Frontal cortex (tissue), 4 donors: ENCODE results near the gene TTLL10. TPM values are rescaled to one million over a fixed set of nuclear protein-coding genes. Genes with fewer than 3 reads are reported as not detected.

Experiments used
- DNase-seq, 2 donors: peaks; one replicate each; pipeline ENCODE4 v3.0.0; 2012; ENCODE audit warnings: low spot score in 2 of 2
- FAIRE-seq: peaks from 2 replicates; lab custom pipeline; 2012; peaks lifted over from hg19 to GRCh38; lab: Jason Lieb, UNC
- total RNA-seq: library from RNA; depleted of rRNA; stranded (reverse); fragments of >200 nt; gene quantifications from one replicate; pipeline ENCODE4 v1.2.3, GENCODE V29; 2014
- donor health status: control.
- donor health status: control.
- donor health status: control.

TTLL10 gene
- total RNA-seq, 1 donor from 2014 or later: not detected

- no peak for FAIRE-seq
These were observed 41.5 kb downstream of the TTLL10 start for GRCh38 chr1:1215080-1215676.

GRCh38 chr1:1215881-1216605, 42.4 kb downstream of the TTLL10 start:
- DNase-seq (no peak), FAIRE-seq (no peak)

More at GRCh38 chr1:1215080-1215676, 41.5 kb downstream of the TTLL10 start:
- no peak for DNase-seq

GRCh38 chr1:1216770-1217620, 43.3 kb downstream of the TTLL10 start:
- DNase-seq (no peak), FAIRE-seq (no peak)

GRCh38 chr1:1217621-1218523, 44.2 kb downstream of the TTLL10 start:
- no peak for FAIRE-seq
- peak in 1 of 2 donors; percentile 75 for DNase-seq

GRCh38 chr1:1218524-1219200, 45.0 kb downstream of the TTLL10 start:
- FAIRE-seq (no peak), DNase-seq (no peak)

DNA sequence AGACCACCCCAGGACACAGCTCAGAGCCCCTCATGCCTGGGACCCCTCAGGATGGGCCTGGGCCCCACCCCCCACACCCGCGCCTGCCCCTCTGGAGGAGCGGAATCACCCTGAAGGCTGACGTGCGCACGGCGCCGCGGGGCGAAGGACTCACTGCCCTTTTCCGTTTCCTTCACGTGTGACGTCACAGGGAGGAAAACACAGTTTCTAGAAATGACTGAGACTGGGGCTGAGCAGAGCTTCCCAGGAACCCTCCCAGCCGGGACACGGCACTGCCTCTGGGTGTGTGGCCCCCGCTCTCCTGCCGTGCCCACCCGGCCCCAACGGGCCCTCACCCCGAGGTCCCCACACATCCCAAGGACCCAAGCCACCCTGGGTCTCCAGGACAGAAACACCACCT, 45.7 kb downstream of the TTLL10 start:
- no peak for FAIRE-seq
- no peak for DNase-seq

GRCh38 chr1:1220197-1220596, 46.5 kb downstream of the TTLL10 start:
- FAIRE-seq: no peak

GRCh38 chr1:1221887-1222574, 48.4 kb downstream of the TTLL10 start:
- no peak for DNase-seq
- no peak for FAIRE-seq

More at GRCh38 chr1:1220197-1220596, 46.5 kb downstream of the TTLL10 start:
- no peak for DNase-seq

DNA sequence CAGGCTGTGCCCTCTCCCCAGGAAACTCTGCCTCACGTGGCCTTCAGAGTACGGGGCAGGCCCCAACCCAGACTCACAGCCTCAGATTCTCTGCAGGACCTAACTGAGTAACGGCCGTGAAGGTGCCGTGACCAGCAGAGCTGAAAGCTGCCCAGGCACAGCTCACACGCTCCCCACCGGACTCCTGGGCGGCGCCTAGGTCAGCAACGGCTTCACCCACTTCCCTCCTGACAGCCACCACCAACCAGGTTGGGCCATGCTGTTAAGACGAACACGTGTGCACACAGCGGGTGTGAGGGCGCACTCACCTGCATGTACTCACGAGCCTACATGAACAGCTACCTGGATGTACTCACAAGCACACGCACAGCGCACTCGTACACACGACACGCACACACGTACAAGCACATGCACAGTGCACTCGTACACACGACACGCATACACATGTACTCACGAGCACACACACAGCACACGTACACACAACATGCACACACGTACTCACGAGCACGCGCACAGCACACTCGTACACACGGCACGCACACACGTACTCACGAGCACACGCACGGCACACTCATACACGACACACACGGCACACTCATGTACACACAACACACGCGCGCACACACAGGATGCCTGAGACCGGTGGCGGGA, 49.0 kb downstream of the TTLL10 start:
- DNase-seq (no peak), FAIRE-seq (no peak)

GRCh38 chr1:1223321-1223720, 49.6 kb downstream of the TTLL10 start:
- DNase-seq (no peak), FAIRE-seq (no peak)

DNA sequence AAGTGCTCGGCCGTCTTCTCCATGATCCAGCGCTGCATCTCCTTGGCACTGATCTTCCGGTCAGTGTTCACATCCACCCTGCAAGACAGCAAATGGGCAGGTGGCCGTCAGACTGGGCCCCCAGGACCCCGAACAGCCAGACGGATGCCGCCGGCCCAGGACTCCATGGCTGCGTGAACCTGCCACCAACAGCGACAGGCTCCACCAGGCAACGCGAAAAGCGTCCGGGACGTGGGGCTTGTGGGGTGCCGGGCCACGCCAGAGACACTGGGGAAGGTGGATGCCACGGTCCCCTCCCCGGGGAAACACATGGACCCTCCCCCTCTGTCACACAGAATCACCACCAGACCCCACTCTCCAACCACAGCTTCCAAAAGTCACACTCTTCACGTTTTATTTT, 50.2 kb downstream of the TTLL10 start:
- FAIRE-seq (no peak), DNase-seq (no peak)

DNA sequence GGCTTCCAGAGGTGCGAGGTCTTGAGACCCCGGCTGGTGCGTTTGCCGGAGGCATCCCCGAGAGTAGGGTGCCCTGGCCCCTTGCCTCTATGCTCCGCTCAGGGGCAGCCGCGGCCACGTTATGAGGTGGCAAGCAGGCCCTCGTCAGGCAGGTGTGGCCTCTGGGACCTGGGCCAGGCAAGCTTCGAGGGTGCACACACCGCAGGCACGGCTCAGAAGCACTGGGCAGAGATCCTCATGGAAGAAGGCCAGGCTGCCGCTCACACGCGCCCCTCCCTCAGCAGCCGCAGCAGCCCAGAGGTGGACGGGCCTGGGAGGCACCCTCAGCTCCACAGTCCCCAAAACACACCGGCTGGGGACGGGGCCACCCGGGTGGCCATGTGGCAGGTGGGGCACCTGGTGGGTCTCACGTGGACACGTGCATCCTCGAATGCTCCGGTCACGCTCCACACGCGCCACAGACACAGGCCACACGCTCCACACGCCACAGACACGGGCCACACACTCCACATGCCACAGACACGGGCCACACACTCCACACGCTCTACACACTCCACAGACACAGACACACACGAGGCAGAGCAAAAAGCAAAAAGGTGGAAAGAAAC, 51.7 kb downstream of the TTLL10 start:
- DNase-seq (no peak), FAIRE-seq (no peak)

GRCh38 chr1:1225913-1226312, 52.2 kb downstream of the TTLL10 start:
- FAIRE-seq (no peak), DNase-seq (no peak)

DNA sequence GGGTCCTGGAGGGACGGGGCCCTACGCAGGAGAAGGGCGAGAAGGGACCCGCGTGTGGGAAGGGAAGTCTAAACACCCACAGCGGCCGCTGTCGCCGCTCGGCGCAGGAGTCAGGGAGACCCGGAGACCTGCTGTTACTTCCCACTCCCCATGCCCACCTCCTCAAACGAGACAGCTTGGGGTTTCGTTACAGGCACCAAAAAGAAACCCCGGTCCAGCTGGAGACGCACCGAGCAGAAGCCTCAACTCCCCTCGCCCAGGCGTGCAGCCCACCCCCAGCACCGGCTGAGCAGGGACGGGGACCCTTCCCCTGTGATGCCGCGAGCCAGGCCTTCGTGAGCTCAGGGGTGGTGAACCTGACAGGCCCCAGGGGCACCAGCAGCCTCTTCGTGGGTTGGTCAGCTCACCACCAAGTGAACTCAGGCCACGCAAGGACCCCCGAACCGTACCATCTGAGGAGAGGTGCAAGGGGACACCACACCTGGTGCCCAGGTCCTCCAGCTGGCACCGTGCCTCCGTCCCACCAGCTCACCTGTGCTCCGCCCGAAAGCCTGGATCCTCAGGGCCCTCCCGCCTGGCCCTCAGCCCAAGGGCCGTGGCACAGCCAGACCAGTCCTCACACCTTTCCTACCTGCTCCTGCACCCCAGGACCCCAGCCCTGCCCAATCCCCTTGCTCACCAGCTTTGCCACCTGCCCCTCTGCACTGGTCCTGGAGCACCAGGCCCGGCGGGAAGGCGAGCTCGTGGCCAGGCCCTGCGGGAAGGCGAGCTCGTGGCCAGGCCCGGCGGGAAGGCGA, 53.1 kb downstream of the TTLL10 start:
- DNase-seq (no peak), FAIRE-seq (no peak)

DNA sequence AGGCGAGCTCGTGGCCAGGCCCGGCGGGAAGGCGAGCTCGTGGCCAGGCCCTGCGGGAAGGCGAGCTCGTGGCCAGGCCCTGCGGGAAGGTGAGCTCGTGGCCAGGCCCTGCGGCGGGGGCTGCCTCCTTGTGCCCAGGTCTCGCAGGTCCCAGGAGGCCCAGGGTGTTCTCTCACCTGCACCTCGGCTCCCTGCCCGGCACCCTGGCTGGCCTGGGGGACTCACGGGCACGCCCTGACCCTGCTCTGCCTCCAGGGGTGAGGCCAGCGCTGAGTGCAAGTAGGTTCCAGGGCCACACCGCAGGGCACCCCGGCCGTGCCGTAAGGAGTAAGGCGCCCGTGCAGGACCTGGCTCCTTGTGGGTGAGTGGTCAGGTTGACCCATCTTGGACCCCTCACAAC, 53.7 kb downstream of the TTLL10 start:
- FAIRE-seq (no peak), DNase-seq (no peak)

- FAIRE-seq (no peak), DNase-seq (no peak)
These were observed 54.5 kb downstream of the TTLL10 start for GRCh38 chr1:1228187-1228586.
